NCI-H524 treated with DMSO at 0.1 percent for 48 hours (cell line): ENCODE results near the gene KCNMA1.

ENCODE experiments used
- DNase-seq: peaks from one replicate; lab custom pipeline; 2025; lab: John Stamatoyannopoulos, UW

KCNMA1 gene

GRCh38 chr10:77332256-77332655 lies 305.4 kb downstream of the KCNMA1 start:
- peak; percentile 67 for DNase-seq

GRCh38 chr10:77328272-77328816 lies 309.3 kb downstream of the KCNMA1 start:
- DNase-seq = no peak

- DNase-seq = no peak
Measured at GRCh38 chr10:77325233-77325537, 312.4 kb downstream of the KCNMA1 start.

- no peak for DNase-seq
Measured at GRCh38 chr10:77321838-77322237, 315.8 kb downstream of the KCNMA1 start.

GRCh38 chr10:77320971-77321471 lies 316.6 kb downstream of the KCNMA1 start:
- no peak for DNase-seq

- DNase-seq = no peak
Measured at GRCh38 chr10:77319557-77319956, 318.1 kb downstream of the KCNMA1 start.

- DNase-seq = no peak
Measured at GRCh38 chr10:77318739-77319138, 318.9 kb downstream of the KCNMA1 start.

GRCh38 chr10:77317221-77317620 lies 320.4 kb downstream of the KCNMA1 start:
- DNase-seq = no peak

GRCh38 chr10:77315496-77316129 lies 322.0 kb downstream of the KCNMA1 start:
- no peak for DNase-seq

GRCh38 chr10:77313066-77313750 lies 324.4 kb downstream of the KCNMA1 start:
- no peak for DNase-seq

- DNase-seq = no peak
Measured at GRCh38 chr10:77311186-77311585, 326.4 kb downstream of the KCNMA1 start.

GRCh38 chr10:77310288-77310840 lies 327.2 kb downstream of the KCNMA1 start:
- DNase-seq = no peak

GRCh38 chr10:77309509-77309908 lies 328.1 kb downstream of the KCNMA1 start:
- no peak for DNase-seq

GRCh38 chr10:77309092-77309491 lies 328.5 kb downstream of the KCNMA1 start:
- no peak for DNase-seq

- DNase-seq = peak; percentile 31
Measured at GRCh38 chr10:77308084-77308732, 329.4 kb downstream of the KCNMA1 start.

- DNase-seq = no peak
Measured at GRCh38 chr10:77306666-77307065, 330.9 kb downstream of the KCNMA1 start.

GRCh38 chr10:77305650-77306632 lies 331.7 kb downstream of the KCNMA1 start:
- no peak for DNase-seq

GRCh38 chr10:77304192-77304591 lies 333.4 kb downstream of the KCNMA1 start:
- no peak for DNase-seq

- no peak for DNase-seq
Measured at GRCh38 chr10:77301305-77301730, 336.3 kb downstream of the KCNMA1 start.

- no peak for DNase-seq
Measured at GRCh38 chr10:77300682-77301302, 336.8 kb downstream of the KCNMA1 start.

- DNase-seq = no peak
Measured at GRCh38 chr10:77299320-77299719, 338.3 kb downstream of the KCNMA1 start.
